ENCODE measurements around the gene DYNLL2.
"Not testable (repeated sequence)": the region's sequence is repeated elsewhere in the genome, so short reads cannot be mapped to it uniquely, and the experiment has no call there.

Gene DYNLL2

DNA sequence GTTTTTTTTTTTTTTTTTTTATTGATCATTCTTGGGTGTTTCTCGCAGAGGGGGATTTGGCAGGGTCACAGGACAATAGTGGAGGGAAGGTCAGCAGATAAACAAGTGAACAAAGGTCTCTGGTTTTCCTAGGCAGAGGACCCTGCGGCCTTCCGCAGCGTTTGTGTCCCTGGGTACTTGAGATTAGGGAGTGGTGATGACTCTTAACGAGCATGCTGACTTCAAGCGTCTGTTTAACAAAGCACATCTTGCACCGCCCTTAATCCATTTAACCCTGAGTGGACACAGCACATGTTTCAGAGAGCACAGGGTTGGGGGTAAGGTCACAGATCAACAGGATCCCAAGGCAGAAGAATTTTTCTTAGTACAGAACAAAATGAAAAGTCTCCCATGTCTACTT is 10.0 kb upstream of the DYNLL2 start:
- not testable (repeated sequence) for DNase-seq

DNA sequence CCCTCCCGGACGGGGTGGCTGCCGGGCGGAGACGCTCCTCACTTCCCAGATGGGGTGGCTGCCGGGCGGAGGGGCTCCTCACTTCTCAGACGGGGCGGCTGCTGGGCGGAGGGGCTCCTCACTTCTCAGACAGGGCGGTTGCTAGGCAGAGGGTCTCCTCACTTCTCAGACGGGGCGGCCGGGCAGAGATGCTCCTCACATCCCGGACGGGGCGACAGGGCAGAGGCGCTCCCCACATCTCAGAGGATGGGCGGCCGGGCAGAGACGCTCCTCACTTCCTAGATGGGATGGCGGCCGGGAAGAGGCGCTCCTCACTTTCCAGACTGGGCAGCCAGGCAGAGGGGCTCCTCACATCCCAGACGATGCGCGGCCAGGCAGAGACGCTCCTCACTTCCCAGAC is 8.8 kb upstream of the DYNLL2 start:
- DNase-seq, result not testable (repeated sequence)

DNA sequence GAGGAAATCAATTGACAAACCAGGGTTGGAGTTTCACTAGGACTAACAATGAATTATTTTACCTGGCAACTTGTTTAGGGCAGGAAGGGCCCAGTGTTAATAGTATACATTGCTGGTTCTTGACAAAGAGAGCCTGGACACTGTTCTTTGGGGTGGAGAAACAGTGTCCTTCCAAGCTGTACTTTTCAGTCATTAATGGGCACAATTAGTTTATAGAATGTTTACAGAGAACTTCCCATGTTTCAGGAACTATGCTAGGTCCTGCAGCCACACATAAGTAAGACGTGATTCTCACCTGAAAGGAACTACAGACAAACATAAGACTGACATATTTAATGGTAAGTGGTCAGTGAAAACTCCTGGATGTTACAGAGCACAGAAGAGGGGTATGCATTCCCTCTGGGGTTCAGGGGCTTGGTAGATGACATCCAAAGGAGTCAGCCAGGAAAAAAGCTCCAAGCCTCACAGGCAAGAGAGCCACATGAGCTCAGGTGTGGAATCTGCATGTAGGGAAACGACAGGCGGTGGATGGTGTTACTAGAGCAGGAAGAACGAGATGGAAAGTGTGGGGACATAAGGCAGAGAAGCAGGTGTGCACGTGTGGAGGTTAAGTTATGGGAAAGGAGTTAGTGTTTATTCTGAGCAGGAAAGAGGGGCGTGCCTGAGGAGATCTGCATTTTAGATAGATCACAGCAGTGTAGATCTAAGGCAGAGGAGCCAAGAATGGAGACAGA is 3.8 kb upstream of the DYNLL2 start:
- no peak for DNase-seq

GRCh38 chr17:58081646-58082340 is 1.4 kb upstream of the DYNLL2 start:
- no peak for DNase-seq

GRCh38 chr17:58082341-58082869 is 814 bp upstream of the DYNLL2 start:
- DNase-seq, result no peak

DNA sequence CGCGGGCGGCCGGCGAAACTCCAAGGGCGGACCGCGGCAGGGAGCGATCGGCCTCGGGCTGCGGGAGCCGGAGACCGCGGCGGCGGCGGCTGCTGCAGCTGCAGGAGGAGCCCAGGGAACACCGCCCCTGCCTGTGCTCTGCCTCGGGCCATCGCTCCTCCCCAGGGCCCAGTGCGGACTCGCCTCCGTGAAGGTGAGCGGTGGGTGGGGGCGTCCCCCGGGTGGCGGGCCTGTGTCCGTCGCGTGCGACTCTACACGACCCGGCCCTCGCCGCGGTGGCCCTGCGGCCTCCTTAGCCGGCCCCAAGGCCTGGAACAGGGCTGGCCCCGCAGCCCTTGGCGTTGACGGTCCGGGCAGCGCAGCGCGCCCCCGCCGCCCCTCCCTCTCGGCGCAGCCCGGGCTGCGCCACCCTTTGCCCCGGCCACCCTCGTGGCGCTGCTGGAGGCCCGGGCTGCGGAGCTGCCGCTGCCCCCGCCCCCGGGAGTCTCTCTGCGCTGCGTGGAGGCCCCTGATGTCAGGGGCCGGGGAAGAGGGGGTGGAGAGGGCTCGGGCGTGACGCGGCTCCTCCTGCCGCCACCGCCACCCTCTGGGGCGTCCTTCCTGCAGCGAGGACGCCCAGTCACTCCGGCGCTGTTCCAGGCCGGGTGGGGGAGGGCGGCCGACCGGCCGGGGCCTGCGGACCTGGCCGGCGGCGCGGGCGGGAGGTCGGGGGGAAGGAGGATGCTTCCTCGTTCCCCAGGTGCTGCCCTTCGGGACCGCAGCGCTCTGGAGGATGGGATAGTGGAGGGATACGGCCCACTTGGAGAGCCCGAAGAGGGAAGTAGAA is 485 bp downstream of the DYNLL2 start:
- DNase-seq, result peak; percentile 67 to 70

DNA sequence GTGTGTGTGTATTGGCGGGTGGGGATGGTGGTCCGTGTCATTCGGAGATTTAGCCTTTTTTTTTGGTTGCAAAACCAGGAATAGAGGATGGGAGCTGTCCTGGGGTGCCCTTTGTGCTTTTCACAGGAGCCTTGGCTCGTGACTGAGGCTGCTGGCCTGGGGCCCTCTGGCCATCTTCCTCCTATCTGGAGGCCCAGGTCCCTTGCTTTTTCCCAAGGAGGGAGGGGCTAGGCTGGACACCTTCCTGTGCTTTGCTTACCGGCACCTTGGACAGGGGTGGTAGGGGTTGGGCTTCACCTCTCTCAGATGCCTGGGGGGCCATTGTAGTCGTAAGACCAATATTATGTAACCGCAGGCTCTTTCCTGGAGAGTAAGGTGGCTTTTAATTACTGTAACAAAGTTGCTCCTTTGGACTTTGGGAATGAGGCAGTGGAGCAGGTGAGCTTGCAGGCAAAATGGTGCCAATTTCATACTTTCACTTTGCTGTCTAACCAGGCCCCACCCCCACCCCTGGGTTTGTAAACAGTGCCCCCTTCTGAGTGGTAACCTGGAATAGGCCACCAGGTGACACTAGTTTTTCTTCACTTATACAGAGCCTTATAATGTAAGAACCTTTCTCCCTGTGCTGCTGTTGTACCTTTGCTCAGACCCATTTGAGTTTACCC is 1.2 kb downstream of the DYNLL2 start:
- peak; percentile 45 to 53 for DNase-seq

- DNase-seq, result no peak
Measured at GRCh38 chr17:58085039-58085715, 2.0 kb downstream of the DYNLL2 start.

- DNase-seq, result no peak
Measured at GRCh38 chr17:58086953-58087352, 3.7 kb downstream of the DYNLL2 start.

DNA sequence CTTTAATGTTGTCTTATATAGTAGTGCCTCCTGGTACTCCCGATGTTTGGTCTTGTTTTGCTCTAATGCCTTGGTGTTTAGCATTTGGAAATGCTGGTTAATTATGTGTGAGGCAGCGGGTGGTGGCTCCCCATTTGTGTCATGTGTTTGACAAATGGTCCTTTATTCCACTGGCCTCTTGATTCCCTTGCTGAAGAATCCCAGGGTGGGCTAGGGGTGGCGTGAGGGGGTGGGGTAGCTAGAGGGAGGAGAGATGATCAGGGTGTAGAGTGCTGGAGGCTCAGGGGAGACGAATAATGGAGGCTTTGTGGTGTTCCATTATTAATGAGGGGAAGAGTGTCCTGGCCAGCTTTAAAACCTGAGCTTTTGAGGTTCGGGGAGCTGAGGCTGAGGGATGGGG is 5.4 kb downstream of the DYNLL2 start:
- no peak for DNase-seq

DNA sequence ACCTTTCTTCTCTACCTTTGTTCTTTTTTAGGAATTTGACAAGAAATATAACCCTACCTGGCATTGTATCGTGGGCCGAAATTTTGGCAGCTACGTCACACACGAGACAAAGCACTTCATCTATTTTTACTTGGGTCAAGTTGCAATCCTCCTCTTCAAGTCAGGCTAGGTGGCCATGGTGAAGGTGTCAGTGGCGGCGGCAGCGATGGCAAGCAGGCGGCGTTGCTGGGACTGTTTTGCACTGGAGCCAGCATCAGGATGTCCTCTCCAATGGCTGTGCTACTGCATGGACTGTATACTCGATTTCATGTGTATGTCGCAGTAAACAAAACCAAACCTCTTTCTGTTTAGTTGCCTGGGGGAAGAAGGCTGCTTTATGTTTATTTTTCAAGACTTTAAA is 5.9 kb downstream of the DYNLL2 start:
- no peak for DNase-seq

- no peak for DNase-seq
Measured at GRCh38 chr17:58091024-58091567, 7.9 kb downstream of the DYNLL2 start.

DNA sequence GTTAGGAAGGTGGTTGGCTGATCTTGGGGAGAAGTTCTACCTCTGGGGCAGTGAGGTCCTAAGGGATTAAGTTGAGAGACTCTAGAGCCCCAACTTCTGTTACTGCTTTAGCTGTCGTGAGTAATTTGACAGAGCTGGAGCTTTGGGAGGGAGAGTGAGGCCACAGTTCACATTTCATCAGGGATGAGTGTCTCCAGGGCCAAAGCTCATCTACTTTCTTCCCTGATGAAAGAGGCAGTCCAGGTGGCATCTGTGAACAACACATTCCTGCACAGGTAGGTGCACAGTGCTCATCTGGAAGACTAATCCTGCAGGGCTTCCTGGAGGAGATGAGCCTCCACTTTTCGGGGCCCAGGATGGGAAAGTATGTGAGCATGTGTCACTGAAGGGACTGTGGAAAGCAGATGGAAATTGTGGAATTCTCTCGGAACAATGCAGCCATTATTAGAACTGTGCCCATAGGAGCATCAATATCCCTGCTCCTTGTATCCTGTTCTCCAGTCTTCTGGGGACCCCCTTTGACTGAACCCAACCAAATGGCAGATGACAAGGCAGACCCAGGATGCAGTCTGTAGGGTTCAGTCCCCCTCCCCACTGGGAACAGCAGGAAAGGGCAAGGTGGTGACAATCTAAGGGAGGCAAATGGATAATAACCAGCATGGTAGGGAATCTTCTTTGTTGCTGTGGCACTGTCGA is 9.0 kb downstream of the DYNLL2 start:
- DNase-seq, result no peak

GRCh38 chr17:58092797-58093385 is 9.7 kb downstream of the DYNLL2 start:
- no peak for DNase-seq

DNA sequence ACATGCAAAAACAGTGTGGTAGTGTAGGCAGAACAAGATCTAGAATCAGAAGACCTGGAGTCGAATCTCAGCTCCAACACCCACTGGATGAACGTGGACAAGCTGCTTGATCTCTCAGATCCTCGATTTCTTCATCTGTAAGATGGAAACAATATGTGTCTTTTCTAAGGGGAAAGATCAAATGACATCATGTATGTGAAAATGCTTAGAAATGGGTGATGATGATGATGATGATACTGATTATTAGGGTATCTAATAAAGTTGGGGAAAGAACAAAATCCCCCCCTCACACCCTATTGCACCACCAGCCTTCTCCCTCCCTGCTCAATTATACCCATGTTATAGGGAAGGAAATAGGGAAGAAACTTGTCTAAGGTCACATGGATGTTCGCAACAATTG is 10.9 kb downstream of the DYNLL2 start:
- DNase-seq, result no peak

DNA sequence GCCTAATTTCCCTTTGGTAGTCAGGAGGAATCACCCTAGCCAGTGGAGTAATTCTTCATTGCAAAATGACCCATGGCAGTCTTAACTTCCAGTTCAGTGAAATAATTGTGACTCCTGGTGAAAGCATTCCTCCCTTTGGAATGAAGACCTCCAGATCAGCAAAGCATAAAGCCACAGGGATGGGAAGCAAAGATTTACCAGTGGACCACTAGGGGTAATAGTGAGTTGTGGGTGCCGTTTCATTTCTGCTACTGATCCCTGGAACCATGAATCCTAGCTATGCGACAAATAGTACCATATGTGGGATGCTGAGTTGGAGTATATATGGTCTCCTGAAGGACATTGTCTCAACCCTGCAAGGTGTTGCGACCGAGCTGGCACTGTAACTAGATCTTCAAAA is 13.7 kb downstream of the DYNLL2 start:
- no peak for DNase-seq

GRCh38 chr17:58097384-58098088 is 14.3 kb downstream of the DYNLL2 start:
- DNase-seq, result no peak

DNA sequence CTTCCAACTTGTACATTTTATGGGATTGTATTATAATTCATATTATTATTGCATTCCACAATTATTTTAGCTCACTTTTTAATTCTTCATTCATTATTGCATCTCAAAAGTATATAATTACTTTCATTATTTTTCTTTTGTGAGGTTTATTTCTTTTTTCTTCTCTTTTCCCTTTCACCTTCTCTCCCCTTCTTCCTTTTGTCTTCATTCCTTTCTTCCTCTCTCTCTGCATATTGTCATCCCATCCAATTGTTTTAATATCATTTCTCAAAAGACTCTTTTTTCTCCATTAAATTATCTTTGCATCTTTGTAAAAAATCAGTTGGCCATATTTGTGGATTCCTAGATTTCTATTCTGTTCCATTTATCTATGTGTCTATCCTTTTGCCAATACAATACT is 17.3 kb downstream of the DYNLL2 start:
- DNase-seq, result no peak

GRCh38 chr17:58101898-58102297 is 18.7 kb downstream of the DYNLL2 start:
- DNase-seq, result not testable (repeated sequence)

- no peak for DNase-seq
Measured at GRCh38 chr17:58105093-58105492, 21.9 kb downstream of the DYNLL2 start.
